ENCODE measurements around the gene CHI3L1. TPM values are rescaled to one million over a fixed set of nuclear protein-coding genes. Genes with fewer than 3 reads are reported as not detected.
"Not testable (repeated sequence)": the region's sequence is repeated elsewhere in the genome, so short reads cannot be mapped to it uniquely, and the experiment has no call there.

The CHI3L1 gene
- total RNA-seq = not detected

GRCh38 chr1:203186446-203187303, at the start of gene CHI3L1:
CHI3L1 (minus strand) TSS chr1:203186704; CDS start chr1:203186623, 81 bp downstream.
- ATAC-seq (replicated peaks in 1 of 2) = no peak
- no peak for DNase-seq
- Mint-ChIP-seq H3K4me3 (peak within 1 kb of the TSS in 1 of 2 donors; percentile 13), H3K36me3 (ENCODE audit: insufficient read depth in 2 of 2) (no peaks in the 10 kb centered on the region), H3K9me3 (no peaks in the 10 kb centered on the region), H3K27ac (no peak within 1 kb of the TSS), H3K4me1 (ENCODE audit: low read depth) (peaks cover 8% of the 10 kb centered on the region), H3K27me3 (ENCODE audit: low read depth) (peaks cover 12% of the 10 kb centered on the region)

- H3K4me1 Mint-ChIP-seq (ENCODE audit: low read depth); H3K4me3 Mint-ChIP-seq; DNase-seq; ATAC-seq (replicated peaks in 1 of 2); H3K27ac Mint-ChIP-seq: not testable (repeated sequence)
- peaks cover 25% of the 10 kb centered on the region for H3K27me3 Mint-ChIP-seq (ENCODE audit: low read depth)
- H3K9me3 Mint-ChIP-seq = peaks cover 14 to 15% of the 10 kb centered on the region in 2 donors
- H3K36me3 Mint-ChIP-seq (ENCODE audit: insufficient read depth in 2 of 2) = peaks cover 11 to 20% of the 10 kb centered on the region in 2 donors
Observed at GRCh38 chr1:203234901-203235300, 48.4 kb upstream of the CHI3L1 start.

- Mint-ChIP-seq H3K36me3 (ENCODE audit: insufficient read depth in 2 of 2) (peaks cover 4 to 7% of the 10 kb centered on the region in 2 donors), H3K4me3 (no peak within 1 kb of the TSS), H3K27ac (no peak within 1 kb of the TSS), H3K27me3 (ENCODE audit: low read depth) (peaks cover 31% of the 10 kb centered on the region), H3K9me3 (peaks cover 5 to 6% of the 10 kb centered on the region in 2 donors), H3K4me1 (ENCODE audit: low read depth) (no peaks in the 10 kb centered on the region)
- DNase-seq (no peak), ATAC-seq (replicated peaks in 1 of 2) (no peak)
Observed at GRCh38 chr1:203229471-203230135, 43.1 kb upstream of the CHI3L1 start, which contains the start of gene CHIT1. CHIT1 (minus strand) TSS chr1:203229673; CDS start chr1:203229636, 37 bp downstream.

GRCh38 chr1:203228670-203229069, 42.2 kb upstream of the CHI3L1 start:
- Mint-ChIP-seq H3K36me3 (ENCODE audit: insufficient read depth in 2 of 2) (peaks cover under 1% of the 10 kb centered on the region in 2 donors), H3K27ac (no peak overlapping the region), H3K9me3 (peaks cover under 1 to 3% of the 10 kb centered on the region in 2 donors), H3K27me3 (ENCODE audit: low read depth) (peaks cover 25% of the 10 kb centered on the region), H3K4me3 (no peak overlapping the region), H3K4me1 (ENCODE audit: low read depth) (no peaks in the 10 kb centered on the region)
- ATAC-seq (replicated peaks in 1 of 2) = no peak
- DNase-seq = no peak

GRCh38 chr1:203227371-203228083, 41.0 kb upstream of the CHI3L1 start:
- no peaks in the 10 kb centered on the region for H3K9me3 Mint-ChIP-seq
- H3K36me3 Mint-ChIP-seq (ENCODE audit: insufficient read depth in 2 of 2) = no peaks in the 10 kb centered on the region
- DNase-seq (no peak), ATAC-seq (replicated peaks in 1 of 2) (no peak)
- no peaks in the 10 kb centered on the region for H3K4me1 Mint-ChIP-seq (ENCODE audit: low read depth)
- peaks cover 14% of the 10 kb centered on the region for H3K27me3 Mint-ChIP-seq (ENCODE audit: low read depth)
- no peak overlapping the region for H3K27ac Mint-ChIP-seq
- no peak overlapping the region for H3K4me3 Mint-ChIP-seq

- H3K9me3 Mint-ChIP-seq = no peaks in the 10 kb centered on the region
- H3K4me3 Mint-ChIP-seq = no peak overlapping the region
- no peak for DNase-seq
- H3K27ac Mint-ChIP-seq = no peak overlapping the region
- H3K27me3 Mint-ChIP-seq (ENCODE audit: low read depth) = peaks cover 6% of the 10 kb centered on the region
- no peaks in the 10 kb centered on the region for H3K4me1 Mint-ChIP-seq (ENCODE audit: low read depth)
- ATAC-seq (replicated peaks in 1 of 2) = no peak
- H3K36me3 Mint-ChIP-seq (ENCODE audit: insufficient read depth in 2 of 2) = no peaks in the 10 kb centered on the region
Observed at GRCh38 chr1:203225071-203225470, 38.6 kb upstream of the CHI3L1 start.

GRCh38 chr1:203223012-203223775, 36.7 kb upstream of the CHI3L1 start:
- ATAC-seq (replicated peaks in 1 of 2) (no peak), DNase-seq (no peak)
- H3K4me1 Mint-ChIP-seq (ENCODE audit: low read depth) = no peaks in the 10 kb centered on the region
- H3K36me3 Mint-ChIP-seq (ENCODE audit: insufficient read depth in 2 of 2) = no peaks in the 10 kb centered on the region
- H3K9me3 Mint-ChIP-seq = no peaks in the 10 kb centered on the region
- H3K4me3 Mint-ChIP-seq = no peak overlapping the region
- no peak overlapping the region for H3K27ac Mint-ChIP-seq
- peaks cover 6% of the 10 kb centered on the region for H3K27me3 Mint-ChIP-seq (ENCODE audit: low read depth)

GRCh38 chr1:203219934-203220333, 33.4 kb upstream of the CHI3L1 start:
- H3K4me1 Mint-ChIP-seq (ENCODE audit: low read depth) = peaks cover 6% of the 10 kb centered on the region
- peaks cover 18% of the 10 kb centered on the region for H3K27me3 Mint-ChIP-seq (ENCODE audit: low read depth)
- no peak overlapping the region for H3K4me3 Mint-ChIP-seq
- no peaks in the 10 kb centered on the region for H3K9me3 Mint-ChIP-seq
- DNase-seq = no peak
- no peak overlapping the region for H3K27ac Mint-ChIP-seq
- ATAC-seq (replicated peaks in 1 of 2) = no peak
- no peaks in the 10 kb centered on the region for H3K36me3 Mint-ChIP-seq (ENCODE audit: insufficient read depth in 2 of 2)

- H3K27ac Mint-ChIP-seq = no peak overlapping the region
- DNase-seq = no peak
- peaks cover 6% of the 10 kb centered on the region for H3K4me1 Mint-ChIP-seq (ENCODE audit: low read depth)
- H3K36me3 Mint-ChIP-seq (ENCODE audit: insufficient read depth in 2 of 2) = no peaks in the 10 kb centered on the region
- H3K27me3 Mint-ChIP-seq (ENCODE audit: low read depth) = peaks cover 20% of the 10 kb centered on the region
- H3K9me3 Mint-ChIP-seq = no peaks in the 10 kb centered on the region
- no peak for ATAC-seq (replicated peaks in 1 of 2)
- no peak overlapping the region for H3K4me3 Mint-ChIP-seq
Observed at GRCh38 chr1:203219171-203219570, 32.7 kb upstream of the CHI3L1 start.

GRCh38 chr1:203217668-203218067, 31.2 kb upstream of the CHI3L1 start:
- Mint-ChIP-seq H3K4me1 (ENCODE audit: low read depth) (peaks cover 6% of the 10 kb centered on the region), H3K4me3 (no peak overlapping the region), H3K27ac (no peak overlapping the region), H3K9me3 (no peaks in the 10 kb centered on the region), H3K27me3 (ENCODE audit: low read depth) (peaks cover 20% of the 10 kb centered on the region), H3K36me3 (ENCODE audit: insufficient read depth in 2 of 2) (no peaks in the 10 kb centered on the region)
- ATAC-seq (replicated peaks in 1 of 2) (no peak), DNase-seq (no peak)

GRCh38 chr1:203217139-203217655, 30.7 kb upstream of the CHI3L1 start:
- Mint-ChIP-seq H3K4me1 (ENCODE audit: low read depth) (peaks cover 6% of the 10 kb centered on the region), H3K36me3 (ENCODE audit: insufficient read depth in 2 of 2) (no peaks in the 10 kb centered on the region), H3K4me3 (no peak overlapping the region), H3K9me3 (no peaks in the 10 kb centered on the region), H3K27ac (no peak overlapping the region), H3K27me3 (ENCODE audit: low read depth) (peaks cover 20% of the 10 kb centered on the region)
- no peak for DNase-seq
- ATAC-seq (replicated peaks in 1 of 2) = no peak
